ENCODE measurements around the gene PAX5.

GRCh38 chr9:36798350-36799065, 235.6 kb downstream of the PAX5 start:
- TF ChIP-seq CTCF (IDR thresholded peaks at IDR 0.05), result no peak
- no peak for TF ChIP-seq POLR2A (IDR thresholded peaks at IDR 0.05)
- no peak for TF ChIP-seq EP300 (IDR thresholded peaks at IDR 0.05)
